PC-3 (cell line): ENCODE data around the gene EPC2.
"Not testable (repeated sequence)": the region's sequence is repeated elsewhere in the genome, so short reads cannot be mapped to it uniquely, and the experiment has no call there.

Experiments
- CTCF ChIP-seq: fragments of 300-600 bp; sonication (generic); conservative IDR thresholded peaks from 2 replicates; pipeline ENCODE4 v1.5.1; 2017; ENCODE audit warnings: antibody characterized with exemption, low read depth, mild to moderate bottlenecking, low read length
- EZH2phosphoT487 ChIP-seq: fragments of 300-600 bp; sonication (generic); IDR thresholded peaks from 2 replicates; pipeline ENCODE4 v1.6.1; 2018; ENCODE audit warnings: mild to moderate bottlenecking, antibody characterized with exemption, low read length, borderline replicate concordance

GRCh38 chr2:148688011-148688410 lies 43.5 kb downstream of the EPC2 start:
- not testable (repeated sequence) for TF ChIP-seq EZH2phosphoT487, CTCF
